Mesenteric fat pad (tissue), 1 donor: ENCODE results near the gene COPB2. TPM values are rescaled to one million over a fixed set of nuclear protein-coding genes. Genes with fewer than 3 reads are reported as not detected.
"Not testable (repeated sequence)": the region's sequence is repeated elsewhere in the genome, so short reads cannot be mapped to it uniquely, and the experiment has no call there.

Source experiments
- DNase-seq: peaks from one replicate; pipeline ENCODE4 v3.0.0-alpha.2; 2020; ENCODE audit warnings: low spot score
- total RNA-seq: library from RNA; stranded (reverse); fragmentation: NEBNext Ultra II Directional; extraction: Animal tissue kit (Norgen Biotek cat#: 25700); gene quantifications from one replicate; pipeline ENCODE4 v1.2.1, GENCODE V29; 2021
- donor health status: DM: yes; HTN: yes; CAD: no.

The COPB2 gene
- total RNA-seq, 1 donor from 2014 or later, result 111 TPM

DNA sequence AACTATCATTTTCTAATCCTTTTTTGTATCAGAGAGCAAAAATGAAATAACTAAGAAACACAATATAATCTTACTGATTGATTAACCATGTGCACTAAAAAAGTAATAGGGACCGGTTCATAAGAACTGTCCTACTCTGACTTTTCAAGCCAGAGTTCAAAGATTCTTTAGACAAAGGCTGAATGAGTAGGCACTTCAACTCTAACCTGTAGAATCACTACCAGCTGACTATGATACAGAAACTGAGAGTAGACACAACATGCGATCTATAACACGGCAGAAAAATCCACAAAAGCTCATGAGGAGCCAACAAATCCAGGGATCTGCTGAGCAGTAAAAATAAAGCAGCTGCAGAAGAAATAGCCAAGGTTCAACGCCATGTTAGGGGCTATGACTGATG lies 8.9 kb downstream of the COPB2 start:
- no peak for DNase-seq

DNA sequence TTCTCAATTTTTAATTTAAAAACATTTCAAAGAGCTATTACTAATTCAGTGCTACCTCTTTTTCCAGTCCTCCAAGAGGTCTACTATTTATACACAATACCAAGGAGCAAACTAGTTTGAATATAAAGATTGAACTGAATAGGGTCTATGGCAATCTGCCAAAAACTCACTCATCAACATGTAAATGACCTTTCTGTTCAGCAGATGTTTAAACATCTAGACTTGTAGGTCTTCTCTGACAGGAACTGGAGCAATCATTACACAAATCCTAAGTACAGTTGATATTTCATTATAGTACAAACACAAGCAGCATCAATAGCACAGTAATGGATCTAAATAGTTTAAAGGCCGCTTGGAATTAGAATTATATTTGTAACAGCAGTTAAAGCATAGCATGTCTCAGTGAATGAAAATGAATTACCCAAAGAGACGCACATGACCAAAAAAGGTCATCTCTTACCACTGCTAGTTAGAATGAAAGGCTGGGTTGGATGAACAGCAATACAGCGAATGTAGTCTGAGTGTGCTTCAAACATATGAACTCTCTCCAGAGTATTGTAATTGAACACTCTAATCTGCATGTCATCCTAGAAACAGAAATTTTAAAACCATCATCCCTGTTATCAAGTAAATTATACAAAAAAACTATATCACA lies 10.7 kb downstream of the COPB2 start:
- DNase-seq, result no peak

DNA sequence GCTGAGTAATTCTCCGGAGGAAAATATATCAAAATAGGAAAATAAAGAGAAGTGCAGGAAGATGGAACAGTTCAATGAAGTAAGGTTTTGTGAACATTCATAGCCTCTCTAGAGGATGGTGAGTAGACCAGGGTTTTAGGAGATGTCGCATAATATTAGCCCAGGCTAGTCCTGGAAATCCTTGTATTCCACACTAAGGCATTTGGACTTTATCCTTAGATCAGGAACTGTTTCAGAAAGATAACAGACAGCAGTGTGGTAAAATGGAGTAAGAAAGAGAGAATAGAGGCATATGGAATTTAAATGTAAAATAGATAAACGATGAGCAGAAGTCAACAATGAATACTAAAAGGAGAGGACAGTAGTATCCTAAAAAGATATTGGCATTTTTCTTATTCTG lies 12.1 kb downstream of the COPB2 start:
- DNase-seq, result no peak

DNA sequence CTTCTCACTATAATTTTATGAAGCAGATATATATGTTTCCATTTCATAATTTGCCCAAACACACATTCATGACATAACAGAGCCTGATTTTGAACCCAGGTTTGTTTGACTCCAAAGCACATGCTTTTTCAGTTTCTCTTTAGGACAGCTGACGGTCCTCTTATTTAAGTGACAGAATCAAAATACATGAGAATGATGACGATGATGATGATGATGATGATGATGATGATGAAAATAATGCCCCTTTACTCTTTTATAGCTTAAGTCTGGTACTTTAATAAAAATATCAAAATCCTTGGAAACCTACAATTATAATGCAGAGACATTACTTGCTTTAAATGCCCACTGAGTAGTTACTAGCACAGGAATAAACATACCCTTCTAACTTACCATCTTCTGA lies 15.3 kb downstream of the COPB2 start:
- DNase-seq, result no peak

DNA sequence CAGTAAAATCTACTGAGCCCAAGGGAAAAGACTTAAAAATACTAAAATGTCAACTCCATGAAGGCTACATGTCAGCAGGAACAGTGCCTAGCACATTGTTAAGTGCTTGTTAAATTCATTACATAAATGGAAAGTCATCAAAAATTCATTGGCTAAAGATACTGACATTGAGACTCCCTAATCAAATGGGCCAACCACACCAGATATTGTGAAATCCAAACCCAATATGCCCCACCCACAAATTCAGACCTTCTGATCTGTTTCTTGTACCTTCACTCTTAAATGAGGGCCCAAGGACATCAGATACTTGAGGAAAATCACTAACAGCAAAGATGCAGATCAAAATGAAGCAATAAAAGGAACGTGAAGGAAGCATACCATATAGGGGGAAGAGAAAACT lies 24.9 kb downstream of the COPB2 start:
- DNase-seq, result no peak

DNA sequence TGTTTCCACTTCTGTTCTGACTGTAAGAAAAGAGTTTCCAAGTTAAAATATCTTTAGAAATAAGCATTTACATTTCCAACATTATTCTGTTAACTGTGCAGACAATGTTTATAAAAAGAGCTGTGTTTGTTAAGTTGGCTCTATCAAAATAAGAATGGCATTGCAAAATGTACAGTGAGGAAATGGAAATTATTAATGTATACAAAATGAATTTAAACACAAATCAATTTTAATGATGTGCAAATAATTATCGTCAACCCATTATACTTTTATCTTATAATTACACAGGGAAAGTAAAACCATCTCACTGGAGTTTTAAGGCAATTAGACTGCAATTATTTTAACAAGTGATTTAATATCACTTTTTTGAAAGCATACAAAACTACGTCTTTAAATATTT lies 28.2 kb downstream of the COPB2 start:
- no peak for DNase-seq

DNA sequence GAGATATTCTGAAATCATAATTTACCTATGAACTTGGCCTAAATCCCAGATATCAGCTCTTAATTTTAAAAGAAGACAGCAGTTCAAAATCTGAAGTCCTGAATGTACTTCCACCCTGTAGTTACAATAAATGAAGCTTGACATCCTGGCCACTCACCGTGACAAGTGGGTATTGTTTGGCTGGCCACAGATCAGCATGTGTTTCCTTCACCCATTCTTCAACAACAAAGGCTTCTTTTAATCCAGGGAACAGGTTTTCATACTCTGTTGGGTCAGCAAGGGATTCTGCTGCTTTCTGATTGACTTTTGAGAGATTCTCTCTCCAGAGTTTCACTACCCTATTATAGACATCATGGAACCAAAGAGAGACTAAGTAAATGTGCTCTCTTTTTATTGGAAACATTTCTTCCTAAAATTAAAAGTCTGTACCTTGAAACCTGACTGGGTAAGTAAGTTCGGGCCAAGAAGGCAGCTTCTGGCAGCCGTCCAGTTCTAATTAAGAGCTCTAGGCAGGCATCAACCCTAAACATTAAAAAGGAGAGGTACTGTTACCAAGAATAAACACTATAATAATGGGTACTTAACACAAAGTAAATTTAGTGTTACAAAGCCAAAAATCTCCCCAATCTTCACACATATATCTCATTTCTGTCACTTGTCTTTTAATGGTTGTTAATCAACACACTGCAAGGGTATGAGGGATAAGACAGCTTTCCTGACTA lies 30.4 kb downstream of the COPB2 start:
- no peak for DNase-seq

DNA sequence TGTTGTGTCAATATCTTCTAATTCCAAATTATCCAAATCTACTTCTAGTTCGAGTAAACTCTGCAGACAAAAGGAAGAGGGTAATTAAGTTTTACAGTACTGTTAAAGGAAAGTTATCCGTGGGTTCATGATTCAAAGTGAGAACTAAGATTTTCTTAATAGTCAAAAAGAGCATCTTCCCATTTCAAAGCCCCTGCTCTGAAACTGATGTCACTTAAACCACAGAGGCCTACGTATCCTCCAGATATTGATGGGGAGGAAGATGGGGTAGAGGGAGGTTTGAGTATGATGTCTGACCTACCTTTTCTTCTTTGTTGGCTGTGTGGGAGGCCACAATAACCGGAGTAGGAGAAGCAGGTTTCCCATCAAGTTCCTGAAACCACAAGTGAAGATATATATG lies 31.5 kb downstream of the COPB2 start:
- DNase-seq, result no peak

DNA sequence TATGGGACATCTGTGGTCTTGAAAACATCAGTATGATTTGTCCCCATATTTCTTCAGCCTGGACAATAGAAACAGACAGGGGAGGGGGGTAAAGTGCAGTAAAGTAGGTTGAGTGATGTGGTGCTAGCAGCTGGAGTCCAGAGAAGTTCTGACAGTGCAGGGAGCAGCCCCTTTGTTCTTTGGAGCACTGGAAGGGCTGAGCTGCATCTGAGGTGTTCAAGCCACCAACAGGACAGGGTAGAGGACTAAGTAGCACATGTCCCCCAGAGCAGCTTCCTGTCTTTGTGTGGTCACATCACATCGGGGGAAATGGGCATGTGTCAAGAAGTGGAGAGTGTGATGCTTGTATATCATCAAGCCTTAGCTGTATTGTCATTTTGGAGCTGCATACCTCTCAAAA lies 33.6 kb downstream of the COPB2 start:
- no peak for DNase-seq

DNA sequence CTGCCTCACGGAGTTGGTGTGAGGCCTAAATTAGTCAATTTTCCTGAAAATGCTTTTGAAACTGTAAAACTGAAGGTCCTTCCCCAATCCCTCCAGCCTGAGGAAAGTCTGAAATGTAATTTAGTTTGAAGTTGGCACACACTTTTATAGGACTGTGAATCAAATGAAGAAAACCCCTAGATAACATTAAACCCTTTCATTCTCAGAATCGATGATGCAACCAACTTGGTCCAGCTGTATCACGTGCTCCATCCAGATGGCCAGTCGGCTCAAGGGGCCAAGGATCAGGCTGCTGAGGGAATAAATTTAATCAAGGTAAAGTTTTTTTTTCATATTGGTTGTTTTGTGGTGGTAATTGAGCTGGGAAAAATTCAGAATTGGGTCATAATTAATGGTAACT lies 34.0 kb downstream of the COPB2 start:
- DNase-seq, result no peak

DNA sequence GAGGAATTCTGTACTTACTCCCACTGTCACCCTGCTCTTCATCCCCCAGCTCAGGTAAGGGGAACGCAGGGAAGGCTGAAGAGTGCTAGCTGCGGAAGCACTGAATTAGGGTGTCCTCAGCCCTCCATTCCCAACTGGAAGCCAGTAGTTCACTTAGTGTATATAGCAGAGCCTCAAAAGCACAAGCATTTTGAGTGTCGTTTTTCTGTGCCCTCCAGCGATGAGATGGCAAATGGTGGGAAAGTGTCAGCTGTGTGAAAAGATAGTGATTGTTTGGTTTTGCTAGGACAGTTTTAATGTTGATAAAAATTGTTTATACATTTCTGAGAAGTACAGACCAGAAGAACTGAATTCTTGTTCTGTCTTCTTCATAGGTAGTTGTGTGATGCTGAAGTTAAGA lies 34.8 kb downstream of the COPB2 start:
- DNase-seq, result no peak

DNA sequence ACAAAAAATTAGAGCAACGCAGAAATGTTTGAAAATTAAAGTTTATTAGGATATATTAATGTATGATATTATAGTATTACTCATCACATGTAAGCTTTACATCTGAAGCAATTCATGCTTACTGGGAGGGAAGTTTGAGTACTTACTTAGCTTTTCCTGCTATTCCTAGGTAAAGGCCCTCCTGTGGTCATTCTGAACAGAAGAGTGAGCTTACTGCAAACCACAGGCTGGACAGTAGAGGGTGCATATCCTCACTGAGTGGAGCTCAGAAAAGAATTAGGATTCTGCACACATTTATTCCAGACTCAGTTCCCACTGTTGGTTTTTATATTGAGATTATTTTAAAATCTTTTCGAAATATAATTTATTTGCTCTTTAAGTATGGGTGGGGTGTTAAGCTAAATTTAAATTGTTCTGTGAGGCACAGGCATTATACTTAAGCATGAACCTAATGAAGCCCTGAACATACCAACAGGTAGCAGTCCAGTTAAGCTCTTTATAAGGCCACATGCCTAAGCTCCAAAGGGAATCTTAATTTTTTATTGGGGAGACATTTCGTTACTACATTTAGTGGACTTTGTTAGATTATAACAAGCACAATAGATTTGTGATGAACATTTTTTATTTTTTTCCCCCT lies 35.4 kb downstream of the COPB2 start:
- no peak for DNase-seq

DNA sequence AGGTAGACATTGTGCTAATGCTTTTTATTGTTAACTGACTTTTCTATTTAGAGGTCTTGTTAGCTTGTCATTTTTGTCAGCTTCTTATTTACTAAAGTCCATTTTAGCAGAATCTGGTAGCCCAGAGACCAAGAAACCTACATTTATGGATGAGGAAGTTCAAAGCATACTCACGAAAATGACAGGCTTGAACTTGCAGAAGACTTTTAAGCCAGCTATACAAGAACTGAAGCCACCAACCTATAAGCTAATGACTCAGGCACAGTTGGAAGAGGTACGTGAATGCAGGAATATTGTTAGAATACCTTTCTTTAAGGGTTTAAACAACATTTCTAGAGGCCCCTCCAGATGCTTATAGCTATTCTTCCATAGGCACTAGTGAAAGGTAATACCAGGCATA lies 42.7 kb downstream of the COPB2 start:
- DNase-seq, result no peak

DNA sequence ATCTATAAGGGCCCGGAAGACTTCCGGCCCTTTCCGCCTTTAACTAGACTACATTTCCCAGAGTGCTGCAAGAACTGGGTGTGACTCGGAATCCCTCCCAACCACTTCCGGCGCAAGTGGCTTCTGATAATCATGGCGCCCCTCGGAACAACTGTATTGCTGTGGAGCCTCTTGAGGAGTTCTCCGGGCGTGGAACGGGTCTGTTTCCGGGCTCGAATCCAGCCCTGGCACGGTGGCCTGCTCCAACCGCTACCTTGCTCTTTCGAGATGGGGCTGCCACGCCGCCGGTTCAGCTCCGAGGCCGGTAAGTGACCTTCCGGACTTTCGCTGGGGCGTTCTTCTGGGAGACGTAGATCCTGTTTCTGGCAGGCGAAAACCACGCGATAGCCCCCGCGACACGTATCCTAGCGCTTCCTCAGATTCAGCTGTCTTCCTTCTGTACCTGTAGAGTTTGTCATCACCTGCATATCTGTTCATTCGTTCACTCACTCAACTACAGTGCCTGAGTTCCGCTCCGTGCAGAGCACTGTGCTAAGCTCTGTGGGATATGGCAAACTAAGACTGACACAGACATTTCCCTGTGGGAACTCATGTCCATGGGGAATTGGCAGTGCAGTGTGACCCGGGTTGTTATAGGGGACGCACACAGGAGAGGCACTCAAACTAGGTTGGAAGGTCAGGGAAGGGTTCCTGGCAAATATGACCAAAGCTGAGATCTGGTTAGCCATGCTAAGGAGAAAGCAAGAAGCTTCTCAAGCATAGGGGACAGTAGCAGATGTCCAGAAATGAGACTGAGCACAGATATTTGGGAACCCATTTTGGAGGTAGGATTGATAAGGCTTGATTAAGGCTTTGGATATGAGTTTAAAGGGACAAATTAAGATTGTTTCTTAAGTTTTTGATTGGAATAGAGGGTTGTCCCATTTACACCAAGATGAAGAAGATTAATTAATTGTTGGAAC lies 45.3 kb downstream of the COPB2 start, which contains the start of gene MRPS22:
Gene MRPS22 (plus strand): TSS at position 126 of the 962 bp plus-strand sequence. CDS start 7 bp downstream, at position 133.
- no peak for DNase-seq

DNA sequence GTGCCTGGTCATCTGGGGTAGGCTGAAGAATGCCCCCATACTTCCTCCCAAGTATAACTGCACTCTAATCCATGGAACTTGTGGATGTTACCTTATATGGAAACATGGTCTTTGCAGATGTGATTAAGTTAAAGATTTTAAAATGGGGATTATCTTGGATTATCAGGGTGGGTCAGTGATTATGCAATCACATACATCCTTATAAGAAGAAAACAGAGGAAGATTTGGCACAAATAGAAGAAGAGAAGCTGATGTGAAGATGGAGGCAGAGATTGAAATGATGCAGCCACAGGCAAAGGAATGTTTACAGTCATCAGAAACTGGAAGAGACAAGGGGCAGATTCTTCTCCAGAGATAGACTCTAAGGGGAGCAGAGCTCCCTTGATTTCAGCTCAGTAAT lies 47.4 kb downstream of the COPB2 start:
- no peak for DNase-seq

DNA sequence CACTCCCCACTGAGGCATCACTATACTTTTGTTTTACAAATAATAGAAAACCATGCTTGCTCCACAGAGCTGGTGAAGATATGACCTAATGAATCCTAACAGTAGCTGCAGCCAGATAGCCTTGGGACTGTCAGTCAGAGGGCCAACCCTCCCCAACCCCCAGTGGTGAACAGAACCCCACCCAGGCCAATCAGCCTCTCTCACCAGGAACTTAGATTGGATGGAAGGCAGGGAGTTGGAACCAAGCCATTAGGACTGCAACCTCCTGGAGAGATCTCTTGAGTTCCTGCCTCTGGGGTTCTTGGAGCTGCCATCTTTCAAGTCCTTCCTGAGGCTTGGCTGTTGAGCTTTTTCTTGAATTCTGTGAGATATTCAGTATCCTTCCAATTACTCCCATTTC lies 48.7 kb downstream of the COPB2 start:
- DNase-seq, result no peak

DNA sequence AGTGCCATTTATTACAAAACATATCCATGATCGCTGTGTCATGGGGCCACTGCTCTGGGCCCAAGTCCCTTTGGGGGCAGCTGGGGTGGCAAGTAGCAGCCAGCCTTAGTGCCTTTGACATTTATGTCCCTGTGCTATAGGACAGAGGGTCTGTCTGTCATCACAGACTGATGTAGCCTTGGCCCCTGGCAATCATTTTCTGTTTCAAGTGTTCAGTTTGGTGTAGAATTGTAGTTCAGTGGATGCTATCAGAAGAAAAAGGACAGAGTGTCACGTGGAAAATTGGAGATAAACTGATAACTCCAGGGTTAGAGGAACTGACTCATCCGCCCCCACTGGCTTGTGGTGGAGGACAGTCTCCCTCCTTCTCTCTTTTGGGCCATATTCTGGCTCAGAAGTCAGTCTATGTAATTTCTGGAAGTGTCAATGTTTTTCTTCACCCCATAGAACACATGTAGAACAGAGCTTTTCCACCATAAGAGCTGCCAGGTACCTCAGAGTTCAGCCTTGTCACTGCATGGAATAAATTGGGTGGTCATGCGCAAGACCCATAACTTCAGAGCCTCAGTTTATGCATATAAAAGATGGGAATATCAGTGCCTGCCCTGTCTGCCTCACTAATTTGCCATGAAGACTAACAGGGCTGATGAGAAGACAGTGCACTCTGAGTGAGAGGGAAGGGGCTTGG lies 50.1 kb downstream of the COPB2 start:
- no peak for DNase-seq

DNA sequence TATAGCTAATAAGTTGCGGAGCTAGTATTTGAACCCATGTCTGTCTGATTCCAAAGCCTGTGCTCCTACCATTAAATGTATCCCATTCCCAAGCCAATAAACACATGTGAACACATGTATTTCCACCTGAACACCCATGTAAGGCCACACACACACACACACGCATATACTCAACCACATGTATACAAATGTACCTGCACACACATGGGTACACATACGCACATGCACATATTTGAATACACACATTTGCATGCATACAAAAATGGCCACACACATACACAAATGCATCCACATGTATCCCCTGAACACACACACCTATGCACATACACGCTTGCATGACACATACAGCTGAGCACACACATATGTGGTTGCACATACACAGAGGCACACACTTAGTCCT lies 51.0 kb downstream of the COPB2 start:
- no peak for DNase-seq

DNA sequence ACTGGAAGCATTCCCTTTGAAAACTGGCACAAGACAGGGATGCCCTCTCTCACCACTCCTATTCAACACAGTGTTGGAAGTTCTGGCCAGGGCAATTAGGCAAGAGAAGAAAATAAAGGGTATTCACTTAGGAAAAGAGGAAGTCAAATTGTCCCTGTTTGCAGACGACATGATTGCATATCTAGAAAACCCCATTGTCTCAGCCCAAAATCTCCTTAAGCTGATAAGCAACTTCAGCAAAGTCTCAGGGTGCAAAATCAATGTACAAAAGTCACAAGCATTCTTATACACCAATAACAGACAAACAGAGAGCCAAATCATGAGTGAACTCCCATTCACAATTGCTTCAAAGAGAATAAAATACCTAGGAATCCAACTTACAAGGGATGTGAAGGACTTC lies 54.8 kb downstream of the COPB2 start:
- DNase-seq, result not testable (repeated sequence)

DNA sequence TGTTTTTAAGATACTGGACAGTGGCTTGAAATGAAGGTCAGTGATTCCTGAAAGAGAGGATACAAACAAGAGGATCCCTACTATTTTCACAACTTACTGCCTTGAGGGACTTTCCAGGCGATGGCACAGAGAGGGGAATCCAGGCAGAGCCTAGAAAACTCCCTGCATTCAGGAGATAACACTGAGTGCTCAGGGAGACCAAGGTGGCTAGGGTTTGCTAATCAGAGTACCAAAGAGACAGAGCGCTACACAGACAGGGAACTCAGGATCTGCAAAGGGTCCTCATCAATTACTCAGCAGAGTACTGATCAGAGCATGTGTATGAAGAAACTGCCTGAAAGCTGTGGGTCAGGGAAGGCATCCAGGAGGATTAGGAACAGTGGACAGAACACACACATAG lies 57.4 kb downstream of the COPB2 start:
- DNase-seq, result no peak

DNA sequence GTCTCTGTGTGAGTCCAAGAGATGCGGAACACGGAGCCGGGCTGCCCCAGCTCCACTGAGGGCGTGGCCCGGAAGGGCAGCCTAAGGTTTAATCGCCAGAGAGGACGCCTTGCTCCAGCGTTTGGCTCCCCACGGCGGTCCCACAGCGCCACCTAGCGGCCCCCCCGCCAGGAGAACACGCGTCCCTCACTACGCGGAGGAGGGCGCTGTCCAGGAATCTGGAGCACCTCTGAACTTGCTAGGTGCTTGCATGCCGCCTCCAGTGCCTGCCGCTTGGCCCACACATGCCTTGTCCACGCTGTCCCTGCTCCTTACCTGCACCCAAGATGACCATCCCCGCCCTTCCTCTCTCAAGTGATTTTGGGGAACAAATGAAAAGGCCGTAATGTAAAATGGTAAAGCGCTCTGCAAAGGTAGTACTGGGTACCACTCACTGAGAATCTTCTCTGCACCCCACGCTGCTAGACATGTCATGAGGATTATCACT lies 60.0 kb downstream of the COPB2 start:
- DNase-seq, result peak; percentile 97
